Epithelial cell of proximal tubule (primary cell): ENCODE data around the gene CXCR2. TPM values are rescaled to one million over a fixed set of nuclear protein-coding genes. Genes with fewer than 3 reads are reported as not detected.
"Not testable (repeated sequence)": the region's sequence is repeated elsewhere in the genome, so short reads cannot be mapped to it uniquely, and the experiment has no call there.

Source experiments
- DNase-seq: peaks from one replicate; pipeline ENCODE4 v3.0.0-alpha.2; 2011; ENCODE audit warnings: low read depth
- H3K4me3 ChIP-seq: 2 replicates; pipeline ENCODE4 v1.5.1; 2011; ENCODE audit warnings: low read depth, mild to moderate bottlenecking, low read length
- total RNA-seq: library from RNA; depleted of rRNA; stranded (reverse); fragments of >200 nt; gene quantifications from 2 replicates; pipeline ENCODE4 v1.2.3, GENCODE V29; 2015
- TF ChIP-seq, protein P1 (sequence below): conservative IDR thresholded peaks from 2 replicates; pipeline ENCODE4 v1.5.1; 2012; ENCODE audit warnings: low read depth, mild to moderate bottlenecking, low read length

The CXCR2 gene
- total RNA-seq, 1 donor from 2014 or later, result not detected

DNA sequence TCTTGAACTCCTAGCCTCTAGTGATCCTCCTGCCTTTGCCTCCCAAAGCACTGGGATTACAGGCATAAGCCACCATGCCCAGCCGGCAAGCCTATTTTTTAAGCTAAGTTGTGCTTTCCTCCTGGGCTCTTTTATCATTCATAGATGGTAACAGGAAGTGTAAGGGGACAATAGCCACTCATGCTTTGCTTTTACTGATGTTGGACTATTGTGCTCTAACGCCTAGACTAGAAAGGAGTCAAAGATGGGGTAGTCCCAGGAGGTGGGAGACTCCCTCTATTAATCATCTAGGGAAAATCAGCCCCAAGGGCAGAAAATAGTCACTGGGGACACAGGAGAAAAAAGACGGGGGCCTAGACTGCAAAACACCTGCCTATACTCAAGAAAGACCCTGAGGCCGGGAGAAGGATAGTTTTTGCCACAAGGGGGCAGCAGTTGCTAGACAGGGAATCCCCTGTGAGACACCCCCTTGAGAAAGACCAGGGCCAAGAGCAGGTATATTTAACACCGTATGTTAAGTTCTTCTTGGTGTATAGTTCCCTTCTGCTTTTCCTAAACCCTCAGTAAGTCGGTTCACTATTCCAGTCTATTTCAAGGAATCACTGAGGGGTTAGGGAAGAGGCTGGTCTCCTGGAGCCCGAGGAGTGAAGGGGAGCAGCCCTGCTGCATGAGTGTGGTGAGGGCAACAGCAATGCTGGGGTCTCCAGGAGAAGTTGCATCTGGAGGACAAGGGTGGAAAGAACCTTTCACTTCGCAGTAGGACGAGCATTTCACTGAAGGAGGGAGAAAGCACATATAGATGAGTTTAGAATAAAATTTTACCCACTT, 43.0 kb downstream of the CXCR2 start:
- TF ChIP-seq, protein P1, sequence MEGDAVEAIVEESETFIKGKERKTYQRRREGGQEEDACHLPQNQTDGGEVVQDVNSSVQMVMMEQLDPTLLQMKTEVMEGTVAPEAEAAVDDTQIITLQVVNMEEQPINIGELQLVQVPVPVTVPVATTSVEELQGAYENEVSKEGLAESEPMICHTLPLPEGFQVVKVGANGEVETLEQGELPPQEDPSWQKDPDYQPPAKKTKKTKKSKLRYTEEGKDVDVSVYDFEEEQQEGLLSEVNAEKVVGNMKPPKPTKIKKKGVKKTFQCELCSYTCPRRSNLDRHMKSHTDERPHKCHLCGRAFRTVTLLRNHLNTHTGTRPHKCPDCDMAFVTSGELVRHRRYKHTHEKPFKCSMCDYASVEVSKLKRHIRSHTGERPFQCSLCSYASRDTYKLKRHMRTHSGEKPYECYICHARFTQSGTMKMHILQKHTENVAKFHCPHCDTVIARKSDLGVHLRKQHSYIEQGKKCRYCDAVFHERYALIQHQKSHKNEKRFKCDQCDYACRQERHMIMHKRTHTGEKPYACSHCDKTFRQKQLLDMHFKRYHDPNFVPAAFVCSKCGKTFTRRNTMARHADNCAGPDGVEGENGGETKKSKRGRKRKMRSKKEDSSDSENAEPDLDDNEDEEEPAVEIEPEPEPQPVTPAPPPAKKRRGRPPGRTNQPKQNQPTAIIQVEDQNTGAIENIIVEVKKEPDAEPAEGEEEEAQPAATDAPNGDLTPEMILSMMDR, result peak; percentile 79
- no peak for DNase-seq
- no peak overlapping the region for H3K4me3 ChIP-seq

DNA sequence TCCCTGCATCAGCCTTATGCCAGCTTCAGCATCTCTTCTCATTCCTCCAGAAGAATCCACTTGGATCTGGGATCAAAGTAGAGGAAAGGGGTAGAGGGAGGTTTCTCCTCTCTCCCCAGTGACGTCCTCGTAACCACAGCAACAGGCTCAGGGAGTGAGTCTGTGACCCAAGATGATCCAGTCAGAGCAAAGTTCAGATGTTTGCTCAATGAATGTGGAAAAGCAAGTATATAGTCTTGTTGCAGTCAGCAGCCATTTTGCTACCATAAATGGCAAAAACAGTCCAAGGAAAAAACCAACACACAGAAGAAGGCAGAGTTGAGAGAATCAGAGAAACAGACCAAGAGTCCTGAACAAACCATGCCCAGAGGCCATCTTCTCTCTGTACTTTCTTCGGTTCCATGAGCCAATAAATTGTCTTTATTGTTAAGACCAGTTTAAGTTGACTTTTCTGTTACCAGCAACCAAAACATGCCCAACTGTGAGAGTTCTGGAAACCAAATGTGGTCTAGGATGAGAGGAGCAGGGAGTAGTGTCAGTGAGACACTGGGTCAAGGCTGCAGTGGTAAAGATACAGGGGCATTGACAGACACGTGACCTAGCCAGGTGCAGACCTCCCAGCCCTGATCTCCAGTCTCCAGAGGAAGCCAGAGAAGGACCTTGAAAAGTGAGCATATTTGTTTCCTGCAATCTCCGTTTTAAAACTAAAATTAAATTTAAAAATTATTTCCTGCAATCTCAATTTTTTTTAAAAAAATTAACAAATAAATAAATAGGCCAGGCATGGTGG, 44.1 kb downstream of the CXCR2 start:
- TF ChIP-seq, protein P1, result no peak
- DNase-seq, result peak; percentile 30
- H3K4me3 ChIP-seq, result no peak overlapping the region

DNA sequence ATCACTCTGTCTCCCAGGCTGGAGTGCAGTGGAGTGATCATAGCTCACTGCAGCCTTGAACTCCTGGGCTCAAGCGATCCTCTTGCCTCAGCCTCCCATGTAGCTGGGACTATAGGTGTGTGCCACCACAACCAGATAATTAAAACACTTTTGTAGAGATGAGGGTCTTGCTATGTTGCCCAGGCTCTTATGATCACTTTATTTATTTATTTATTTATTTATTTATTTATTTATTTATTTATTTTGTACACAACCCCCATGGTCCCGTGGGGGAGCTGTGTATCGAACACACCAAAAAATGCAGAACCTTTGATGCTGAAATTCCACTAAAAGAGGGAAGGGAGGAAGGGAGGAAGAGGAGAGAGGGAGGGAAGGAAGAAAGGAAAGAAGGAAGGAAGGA, 45.9 kb downstream of the CXCR2 start:
- not testable (repeated sequence) for H3K4me3 ChIP-seq, DNase-seq

DNA sequence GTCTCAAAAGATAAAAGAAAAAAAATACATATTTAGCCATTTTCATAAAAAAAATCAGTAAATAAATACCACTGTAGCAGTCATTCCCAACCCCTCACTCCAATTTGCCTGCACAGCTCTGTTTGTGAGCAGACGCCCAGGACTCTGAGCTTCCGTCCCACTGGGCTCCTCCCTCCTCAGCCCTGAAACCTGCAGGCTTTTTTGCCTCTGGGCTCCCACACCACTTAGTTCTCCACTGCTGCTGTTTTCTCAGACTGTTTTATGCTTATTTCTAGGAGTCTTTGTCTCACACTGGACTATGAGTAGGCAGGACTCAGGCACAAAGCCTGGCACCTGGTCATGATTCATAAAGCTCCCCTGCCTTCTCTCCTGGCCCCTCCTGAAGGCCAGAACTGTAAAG, 47.0 kb downstream of the CXCR2 start:
- H3K4me3 ChIP-seq, result no peak overlapping the region
- DNase-seq, result no peak
- TF ChIP-seq, protein P1, result no peak

DNA sequence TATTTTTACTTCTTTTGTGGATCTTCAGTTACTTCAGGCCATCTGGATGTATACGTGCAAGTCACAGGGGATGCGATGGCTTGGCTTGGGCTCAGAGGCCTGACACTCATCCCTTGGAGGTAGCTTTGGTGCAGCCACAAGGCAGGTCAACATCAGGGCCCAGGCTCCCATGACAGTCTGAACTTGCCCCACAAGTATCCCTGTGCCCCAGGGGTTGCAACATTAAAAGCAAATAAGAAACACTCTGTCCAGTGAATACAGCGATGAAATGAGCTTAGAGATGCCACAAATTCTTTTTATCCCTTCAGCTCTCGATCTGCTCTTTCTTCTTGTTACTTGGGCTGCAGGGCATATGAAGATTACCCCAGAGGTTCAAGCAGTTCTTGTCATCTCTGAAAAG, 54.0 kb downstream of the CXCR2 start:
- DNase-seq, result no peak
- TF ChIP-seq, protein P1, result no peak
- H3K4me3 ChIP-seq, result no peak overlapping the region

DNA sequence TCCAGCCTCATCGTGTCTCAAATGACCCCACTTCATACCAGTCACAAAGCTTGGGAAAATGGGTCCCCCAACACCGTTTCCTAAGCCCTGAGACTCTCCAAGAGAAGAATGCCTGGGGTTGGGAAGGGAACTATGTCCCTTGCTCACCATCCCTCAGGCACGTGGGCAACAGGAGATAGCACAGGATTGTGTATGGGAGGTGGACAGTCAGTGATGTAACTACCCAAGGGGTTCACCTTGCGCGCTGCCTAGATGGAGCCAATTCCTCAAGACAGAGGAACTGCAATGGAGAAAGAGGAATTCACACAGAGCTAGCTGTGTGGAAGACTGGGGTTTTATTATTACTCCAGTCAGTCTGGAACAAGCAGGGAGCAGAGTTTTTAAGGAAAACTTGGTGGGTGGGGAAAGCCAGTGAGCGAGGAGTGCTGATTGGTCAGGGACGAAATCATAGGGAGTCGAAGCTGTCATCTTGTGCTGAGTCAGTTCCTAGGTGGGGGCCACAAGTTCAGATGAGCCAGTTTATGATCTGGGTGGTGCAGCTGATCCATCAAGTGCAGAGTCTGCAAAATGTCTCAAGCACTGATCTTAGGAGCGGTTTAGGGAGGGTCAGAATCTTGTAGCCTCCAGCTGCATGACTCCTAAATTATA, 54.8 kb downstream of the CXCR2 start:
- TF ChIP-seq, protein P1, result no peak
- DNase-seq, result no peak
- H3K4me3 ChIP-seq, result no peak overlapping the region

DNA sequence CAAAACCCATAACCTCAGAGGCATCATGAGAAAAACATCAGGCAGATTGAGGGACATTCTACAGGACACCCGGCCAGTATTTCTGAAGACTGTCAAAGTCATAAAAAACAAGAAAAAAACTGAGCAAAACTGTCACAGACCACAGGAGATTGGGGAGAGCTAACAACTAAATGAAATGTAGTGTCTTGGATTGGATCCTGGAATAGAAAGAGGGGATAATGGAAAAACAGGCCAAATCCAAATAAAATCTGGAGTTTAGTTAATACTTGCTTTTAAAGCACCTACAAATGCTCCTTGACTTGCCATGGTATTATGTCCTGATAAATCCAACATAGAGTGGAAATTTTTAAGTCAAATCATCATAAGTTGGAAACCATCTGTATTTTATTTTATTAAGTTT, 58.5 kb downstream of the CXCR2 start:
- H3K4me3 ChIP-seq, result no peak overlapping the region
- TF ChIP-seq, protein P1, result no peak
- no peak for DNase-seq
